Measurements from ENCODE around the gene FBF1.

The FBF1 gene, protein sequence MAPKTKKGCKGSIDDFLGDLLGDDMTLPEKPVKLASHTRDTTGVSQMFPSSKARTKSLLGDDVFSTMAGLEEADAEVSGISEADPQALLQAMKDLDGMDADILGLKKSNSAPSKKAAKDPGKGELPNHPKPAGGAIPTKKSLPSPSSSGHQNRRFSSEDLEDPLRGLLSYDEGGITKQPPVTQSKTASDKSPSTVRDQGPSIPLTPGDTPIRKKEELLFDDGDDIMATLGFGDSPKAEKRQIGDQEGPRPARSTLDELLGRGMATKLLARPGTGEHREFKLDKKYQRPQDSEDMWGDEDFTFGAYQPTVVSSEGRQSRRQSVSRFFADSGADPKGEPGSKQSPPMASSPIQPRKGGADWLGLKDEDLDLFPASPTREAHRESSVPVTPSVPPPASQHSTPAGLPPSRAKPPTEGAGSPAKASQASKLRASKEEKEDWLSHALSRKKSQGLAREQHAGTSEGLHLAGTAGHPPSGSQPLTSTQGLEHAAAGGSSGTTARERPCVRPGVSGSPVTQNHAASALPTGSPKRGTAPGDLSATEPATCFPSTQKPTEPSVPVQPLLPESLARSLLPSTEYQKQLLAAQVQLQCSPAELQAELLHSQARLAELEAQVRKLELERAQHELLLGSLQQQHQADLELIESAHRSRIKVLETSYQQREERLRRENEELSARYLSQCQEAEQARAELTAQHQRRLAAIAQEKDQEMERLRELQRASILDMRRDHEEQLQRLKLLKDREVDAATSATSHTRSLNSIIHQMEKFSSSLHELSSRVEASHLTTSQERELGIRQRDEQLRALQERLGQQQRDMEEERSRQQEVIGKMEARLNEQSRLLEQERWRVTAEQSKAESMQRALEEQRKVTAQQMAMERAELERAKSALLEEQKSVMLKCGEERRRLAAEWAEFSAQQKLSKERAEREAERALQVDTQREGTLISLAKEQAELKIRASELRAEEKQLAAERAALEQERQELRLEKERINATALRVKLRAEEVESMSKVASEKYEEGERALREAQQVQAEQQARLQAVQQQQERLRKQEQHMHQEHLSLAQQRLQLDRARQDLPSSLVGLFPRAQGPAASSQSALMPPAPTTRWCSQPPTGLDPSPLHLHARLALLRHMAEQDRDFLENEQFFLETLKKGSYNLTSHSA

DNA sequence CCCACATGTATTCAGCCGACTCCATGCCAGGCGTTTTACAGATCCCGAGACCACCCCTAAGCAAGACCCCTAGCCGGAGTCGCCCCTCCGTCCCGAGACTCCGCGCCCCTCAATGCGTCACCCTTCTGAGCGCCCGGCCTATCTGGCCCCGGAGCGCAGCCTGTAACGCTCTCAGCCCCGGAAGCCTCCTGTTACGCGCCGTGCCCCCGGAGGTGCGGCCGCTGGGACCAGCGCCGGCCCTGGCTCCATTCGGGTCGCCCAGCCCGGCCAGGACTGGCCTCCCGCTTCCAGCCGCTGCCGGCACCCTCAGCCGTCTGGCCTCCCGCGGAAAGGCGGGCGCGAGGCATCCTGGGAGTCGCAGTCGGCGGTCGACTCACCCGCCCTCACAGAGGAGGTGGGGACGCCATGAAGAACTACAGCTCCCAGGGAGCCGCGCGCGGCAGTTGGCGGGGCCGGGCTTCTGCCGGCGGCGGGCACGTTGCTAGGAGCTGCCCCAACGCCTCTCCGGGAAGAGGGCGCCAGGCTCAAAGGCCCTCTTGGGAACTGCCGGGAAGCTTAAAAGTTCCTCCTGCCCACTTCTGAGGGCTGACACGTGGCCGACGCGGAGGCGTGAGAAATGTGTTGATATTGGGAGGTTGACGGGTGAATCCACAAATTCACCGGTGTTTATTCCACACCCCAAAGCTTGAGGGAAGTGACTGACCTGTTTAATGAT is at the start of gene FBF1:
Gene FBF1, minus strand, starts transcription at position 316 of the 715 bp plus-strand sequence. CDS start 2,893 bp downstream, outside the sequence.
- Histone ChIP-seq H3K27me3 (ENCODE audit: insufficient read depth, low read depth, severe bottlenecking) (no peaks in the 10 kb centered on the region), H3K4me3 (ENCODE audit: low read depth, low read length) (peak within 1 kb of the TSS; percentile 97), H3K9me3 (ENCODE audit: severe bottlenecking) (peaks cover 3% of the 10 kb centered on the region), H3K27ac (peak within 1 kb of the TSS; percentile 95), H3K36me3 (peaks cover 15% of the 10 kb centered on the region)
- TF ChIP-seq, protein P1, sequence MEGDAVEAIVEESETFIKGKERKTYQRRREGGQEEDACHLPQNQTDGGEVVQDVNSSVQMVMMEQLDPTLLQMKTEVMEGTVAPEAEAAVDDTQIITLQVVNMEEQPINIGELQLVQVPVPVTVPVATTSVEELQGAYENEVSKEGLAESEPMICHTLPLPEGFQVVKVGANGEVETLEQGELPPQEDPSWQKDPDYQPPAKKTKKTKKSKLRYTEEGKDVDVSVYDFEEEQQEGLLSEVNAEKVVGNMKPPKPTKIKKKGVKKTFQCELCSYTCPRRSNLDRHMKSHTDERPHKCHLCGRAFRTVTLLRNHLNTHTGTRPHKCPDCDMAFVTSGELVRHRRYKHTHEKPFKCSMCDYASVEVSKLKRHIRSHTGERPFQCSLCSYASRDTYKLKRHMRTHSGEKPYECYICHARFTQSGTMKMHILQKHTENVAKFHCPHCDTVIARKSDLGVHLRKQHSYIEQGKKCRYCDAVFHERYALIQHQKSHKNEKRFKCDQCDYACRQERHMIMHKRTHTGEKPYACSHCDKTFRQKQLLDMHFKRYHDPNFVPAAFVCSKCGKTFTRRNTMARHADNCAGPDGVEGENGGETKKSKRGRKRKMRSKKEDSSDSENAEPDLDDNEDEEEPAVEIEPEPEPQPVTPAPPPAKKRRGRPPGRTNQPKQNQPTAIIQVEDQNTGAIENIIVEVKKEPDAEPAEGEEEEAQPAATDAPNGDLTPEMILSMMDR (IDR thresholded peaks at IDR 0.05; ENCODE audit: low read depth, low read length): no peak
- DNase-seq: peak; percentile 99

DNA sequence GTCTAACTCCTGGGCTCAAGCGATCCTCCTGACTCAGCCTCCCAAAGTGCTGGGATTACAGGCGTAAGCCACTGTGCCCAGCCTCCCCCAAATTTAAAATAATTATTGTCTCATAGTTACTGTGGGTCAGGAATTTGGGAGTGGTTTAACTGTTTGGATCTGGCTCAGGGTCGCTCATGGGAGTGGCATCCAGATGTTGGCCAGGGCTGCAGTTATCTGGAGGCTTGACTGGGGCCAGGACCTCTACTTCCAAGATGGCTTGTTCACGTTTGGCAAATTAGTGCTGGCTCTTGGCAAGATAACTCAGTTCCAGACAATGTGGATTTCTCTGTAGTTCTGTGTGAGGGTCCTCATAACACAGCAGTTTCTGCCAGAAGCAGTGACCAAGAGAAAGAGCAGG is 46.2 kb upstream of the FBF1 start:
- Histone ChIP-seq H3K9me3 (ENCODE audit: severe bottlenecking) (no peaks in the 10 kb centered on the region), H3K4me3 (ENCODE audit: low read depth, low read length) (no peak overlapping the region), H3K27ac (no peak overlapping the region), H3K27me3 (ENCODE audit: insufficient read depth, low read depth, severe bottlenecking) (no peaks in the 10 kb centered on the region), H3K36me3 (peaks cover 20% of the 10 kb centered on the region)
- no peak for DNase-seq
- TF ChIP-seq, protein P1 (IDR thresholded peaks at IDR 0.05; ENCODE audit: low read depth, low read length): no peak

DNA sequence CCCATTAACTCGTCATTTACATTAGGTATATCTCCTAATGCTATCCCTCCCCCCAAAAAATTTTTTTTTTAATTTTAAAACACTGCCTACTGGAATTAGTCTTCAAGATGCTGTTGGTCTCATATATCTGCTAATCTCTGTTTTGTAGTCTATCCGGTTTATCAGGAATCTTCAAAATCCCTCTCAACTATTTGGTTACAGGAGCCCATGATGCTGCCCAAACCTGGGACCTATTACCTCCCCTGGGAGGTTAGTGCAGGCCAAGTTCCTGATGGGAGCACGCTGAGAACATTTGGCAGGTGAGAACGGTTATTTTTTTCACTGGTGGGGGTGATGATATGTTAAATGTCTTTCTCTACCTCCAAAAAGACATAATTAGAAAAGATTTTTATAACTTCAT is 45.1 kb upstream of the FBF1 start:
- DNase-seq: no peak
- H3K9me3 ChIP-seq (ENCODE audit: severe bottlenecking): no peaks in the 10 kb centered on the region
- TF ChIP-seq, protein P1 (IDR thresholded peaks at IDR 0.05; ENCODE audit: low read depth, low read length): no peak
- H3K36me3 ChIP-seq: peaks cover 13% of the 10 kb centered on the region
- H3K4me3 ChIP-seq (ENCODE audit: low read depth, low read length): no peak overlapping the region
- H3K27me3 ChIP-seq (ENCODE audit: insufficient read depth, low read depth, severe bottlenecking): no peaks in the 10 kb centered on the region
- H3K27ac ChIP-seq: no peak overlapping the region

DNA sequence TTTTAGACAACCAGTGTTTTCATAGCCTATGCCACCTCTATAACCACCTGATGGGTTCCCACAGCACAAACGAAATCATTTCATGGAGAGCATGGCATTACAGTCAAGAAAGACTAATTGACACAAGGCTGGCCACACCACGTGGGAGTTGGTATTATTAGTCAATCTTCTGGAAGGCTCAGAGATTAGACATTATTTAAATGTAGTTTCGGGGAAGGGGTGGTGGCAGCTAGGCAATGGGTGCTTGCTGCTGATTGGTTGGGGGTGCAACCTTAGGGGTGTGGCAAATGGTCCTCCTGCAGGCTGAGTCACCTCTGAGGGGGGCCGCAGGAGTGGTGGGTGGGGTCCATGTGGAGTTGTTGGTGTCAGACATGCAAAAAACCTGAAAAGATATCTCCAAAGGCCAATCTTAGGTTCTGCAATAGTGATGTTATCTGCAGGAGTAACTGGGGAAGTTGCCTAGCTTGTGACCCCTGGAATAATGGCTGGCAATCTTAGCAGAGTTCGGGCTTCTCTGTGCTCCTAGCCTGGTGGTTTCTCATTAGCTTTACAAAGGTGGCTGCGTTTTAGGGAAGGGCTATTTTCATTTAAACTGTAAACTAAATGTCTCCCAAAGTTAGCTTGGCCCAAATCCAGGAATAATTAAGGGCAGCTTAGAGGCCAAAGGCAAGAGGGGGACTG is 42.8 kb upstream of the FBF1 start:
- Histone ChIP-seq H3K4me3 (ENCODE audit: low read depth, low read length) (no peak overlapping the region), H3K27me3 (ENCODE audit: insufficient read depth, low read depth, severe bottlenecking) (no peaks in the 10 kb centered on the region), H3K9me3 (ENCODE audit: severe bottlenecking) (no peaks in the 10 kb centered on the region), H3K36me3 (peaks cover 13% of the 10 kb centered on the region), H3K27ac (no peak overlapping the region)
- TF ChIP-seq, protein P1 (IDR thresholded peaks at IDR 0.05; ENCODE audit: low read depth, low read length): no peak
- DNase-seq: no peak

All from WERI-Rb-1 (cell line).